Measurements from ENCODE around the gene CACNA1B. TPM values are rescaled to one million over a fixed set of nuclear protein-coding genes. Genes with fewer than 3 reads are reported as not detected.

CACNA1B gene
- total RNA-seq, 1 experiment from 2014 or later, result 7.8 TPM

- H3K14ac ChIP-seq (ENCODE audit: insufficient read depth, low read length), result no peak overlapping the region
These were observed 1.7 kb upstream of the CACNA1B start for GRCh38 chr9:137875846-137876245.

More at GRCh38 chr9:137875846-137876245, 1.7 kb upstream of the CACNA1B start:
- Histone ChIP-seq H4K20me1 (ENCODE audit: control insufficient read depth, insufficient read depth, insufficient read length) (no peaks in the 10 kb centered on the region), H3K27ac (ENCODE audit: insufficient read length, low read depth, low read length) (no peak overlapping the region), H4K5ac (ENCODE audit: insufficient read length, low read depth, low read length) (no peak overlapping the region), H3T11ph (ENCODE audit: low read length) (no peak overlapping the region), H3K79me1 (ENCODE audit: insufficient read depth, low read depth, low read length, poor library complexity, severe bottlenecking) (no peaks in the 10 kb centered on the region), H3K79me2 (ENCODE audit: insufficient read depth, low read length) (no peaks in the 10 kb centered on the region), H3K18ac (ENCODE audit: insufficient read length, low read depth, low read length) (no peak overlapping the region), H2AK5ac (ENCODE audit: insufficient read length, low read length) (no peak overlapping the region), H3K9ac (ENCODE audit: extremely low read depth, insufficient read length, low read length) (no peak overlapping the region), H4K91ac (ENCODE audit: insufficient read length, low read depth, low read length) (no peak overlapping the region), H3K23me2 (ENCODE audit: insufficient read length, low read depth, low read length, poor library complexity, severe bottlenecking) (no peaks in the 10 kb centered on the region), H3K23ac (ENCODE audit: insufficient read length, low read depth, low read length) (no peak overlapping the region), H2AFZ (ENCODE audit: low read length) (no peak overlapping the region), H3K27me3 (ENCODE audit: insufficient read depth, low read length) (no peaks in the 10 kb centered on the region; the same call in 1 of the 2 replicates), H3K4me1 (ENCODE audit: insufficient read depth, low read length) (no peaks in the 10 kb centered on the region), H3K4me2 (ENCODE audit: insufficient read depth, insufficient read length, low read length) (no peak overlapping the region), H2BK5ac (ENCODE audit: insufficient read length, low read length) (no peak overlapping the region), H2BK20ac (ENCODE audit: low read depth, low read length, poor library complexity, severe bottlenecking) (no peak overlapping the region), H2BK15ac (ENCODE audit: low read depth, low read length) (no peak overlapping the region), H3K56ac (ENCODE audit: insufficient read length, low read depth, low read length) (no peak overlapping the region), H3K9me3 (ENCODE audit: control insufficient read depth, low read depth, low read length) (no peaks in the 10 kb centered on the region), H2BK12ac (ENCODE audit: insufficient read length, low read depth, low read length) (no peak overlapping the region), H3K4ac (ENCODE audit: low read depth, low read length) (no peak overlapping the region), H2BK120ac (ENCODE audit: low read depth, low read length, poor library complexity, severe bottlenecking) (no peak overlapping the region), H4K8ac (replicated peaks; ENCODE audit: insufficient read length, low read depth, low read length) (no peak overlapping the region)
- no peak for DNase-seq
- Mint-ChIP-seq H3K9me3 (peaks cover 0 to 3% of the 10 kb centered on the region in 2 experiments; a peak in 2 of 5 replicates), H3K4me3 (no peak overlapping the region), H3K4me1 (no peaks in the 10 kb centered on the region), H3K27me3 (ENCODE audit: low read depth) (peaks cover 48% of the 10 kb centered on the region), H3K27ac (no peak overlapping the region; a peak in 1 of 7 replicates), H3K36me3 (ENCODE audit: insufficient read depth in 1 of 3, low read depth in 3 of 3) (peaks cover 0 to 10% (median 2%) of the 10 kb centered on the region in 3 experiments; a peak in 6 of 7 replicates)
- no CpG with 5 or more reads among the region's 10 CpGs for WGBS (ENCODE audit: extremely low coverage, insufficient read length, low lambda C conversion rate)
- TF ChIP-seq CTCF (conservative IDR thresholded peaks at IDR 0.05), result no peak
